Hepatocyte (in vitro differentiated cells): ENCODE data around the gene PRDM15. TPM values are rescaled to one million over a fixed set of nuclear protein-coding genes. Genes with fewer than 3 reads are reported as not detected.

Source experiments
- DNase-seq: peaks from one replicate; pipeline ENCODE4 v3.0.0-alpha.2; 2016; ENCODE audit warnings: low spot score
- H2AFZ ChIP-seq: fragments of 200-600 bp; sonication (generic); 2 replicates; pipeline ENCODE4 v1.6.0; 2016; ENCODE audit warnings: antibody characterized with exemption, mild to moderate bottlenecking
- H3K27ac ChIP-seq: fragments of 200-600 bp; sonication (generic); 2 replicates; pipeline ENCODE4 v1.5.1; 2016; ENCODE audit warnings: mild to moderate bottlenecking
- H3K27me3 ChIP-seq: fragments of 200-600 bp; sonication (generic); 2 replicates; pipeline ENCODE4 v1.6.1; 2016
- H3K36me3 ChIP-seq: fragments of 200-600 bp; sonication (generic); replicated peaks from 2 replicates; pipeline ENCODE4 v1.5.1; 2016; ENCODE audit warnings: low read depth; ENCODE audit not compliant: insufficient read depth
- H3K4me1 ChIP-seq: fragments of 200-600 bp; sonication (generic); 2 replicates; pipeline ENCODE4 v1.5.1; 2016; ENCODE audit warnings: mild to moderate bottlenecking, moderate library complexity; ENCODE audit not compliant: insufficient read depth
- H3K4me2 ChIP-seq: fragments of 200-600 bp; sonication (generic); 2 replicates; pipeline ENCODE4 v1.6.0; 2016
- H3K4me3 ChIP-seq: fragments of 200-600 bp; sonication (generic); 2 replicates; pipeline ENCODE4 v1.5.1; 2016; ENCODE audit warnings: mild to moderate bottlenecking
- H3K79me2 ChIP-seq: fragments of 200-600 bp; sonication (generic); 2 replicates; pipeline ENCODE4 v1.6.0; 2017; ENCODE audit warnings: mild to moderate bottlenecking
- H3K9me2 ChIP-seq: fragments of 200-600 bp; sonication (generic); replicated peaks from 2 replicates; pipeline ENCODE4 v1.6.0; 2017; ENCODE audit warnings: mild to moderate bottlenecking; ENCODE audit not compliant: insufficient read depth
- H3K9me3 ChIP-seq: fragments of 200-600 bp; sonication (generic); 2 replicates; pipeline ENCODE4 v1.5.1; 2016; ENCODE audit warnings: low read depth, mild to moderate bottlenecking
- H4K20me1 ChIP-seq: fragments of 200-600 bp; sonication (generic); 2 replicates; pipeline ENCODE4 v1.6.0; 2016; ENCODE audit warnings: mild to moderate bottlenecking; ENCODE audit not compliant: insufficient read depth, poor library complexity, severe bottlenecking
- CTCF ChIP-seq: fragments of 200-600 bp; sonication (generic); IDR thresholded peaks from 2 replicates; pipeline ENCODE4 v1.5.1; 2016; ENCODE audit warnings: antibody characterized with exemption, mild to moderate bottlenecking; ENCODE audit not compliant: poor library complexity
- EZH2 ChIP-seq: fragments of 200-600 bp; sonication (generic); IDR thresholded peaks from 2 replicates; pipeline ENCODE4 v1.6.1; 2016; ENCODE audit warnings: antibody characterized with exemption, mild to moderate bottlenecking, borderline replicate concordance
- EZH2phosphoT487 ChIP-seq: fragments of 200-600 bp; sonication (generic); IDR thresholded peaks from one replicate; pipeline ENCODE4 v1.6.1; 2018; ENCODE audit warnings: antibody characterized with exemption, mild to moderate bottlenecking, low read depth, moderate library complexity; ENCODE audit not compliant: unreplicated experiment, severe bottlenecking
- WGBS: methylation state at CpG from one replicate; pipeline ENCODE4 v1.1.6; 2016; ENCODE audit warnings: low lambda C conversion rate; ENCODE audit errors: missing lambda C conversion rate; 5-methylcytosine and 5-hydroxymethylcytosine counted together
- polyA plus RNA-seq: library from polyadenylated mRNA; unstranded; fragments of >200 nt; fragmentation: Nextera tagmentation; extraction: Ambion mirVana; gene quantifications from 2 replicates; pipeline ENCODE4 v1.2.1, GENCODE V29; 2016
- total RNA-seq: library from RNA; depleted of rRNA; stranded (reverse); fragments of >200 nt; gene quantifications from 2 replicates; pipeline ENCODE4 v1.2.3, GENCODE V29; 2014

PRDM15 gene
- total and polyA plus RNA-seq, 2 experiments from 2014 or later: 3.0 to 4.7 TPM

DNA sequence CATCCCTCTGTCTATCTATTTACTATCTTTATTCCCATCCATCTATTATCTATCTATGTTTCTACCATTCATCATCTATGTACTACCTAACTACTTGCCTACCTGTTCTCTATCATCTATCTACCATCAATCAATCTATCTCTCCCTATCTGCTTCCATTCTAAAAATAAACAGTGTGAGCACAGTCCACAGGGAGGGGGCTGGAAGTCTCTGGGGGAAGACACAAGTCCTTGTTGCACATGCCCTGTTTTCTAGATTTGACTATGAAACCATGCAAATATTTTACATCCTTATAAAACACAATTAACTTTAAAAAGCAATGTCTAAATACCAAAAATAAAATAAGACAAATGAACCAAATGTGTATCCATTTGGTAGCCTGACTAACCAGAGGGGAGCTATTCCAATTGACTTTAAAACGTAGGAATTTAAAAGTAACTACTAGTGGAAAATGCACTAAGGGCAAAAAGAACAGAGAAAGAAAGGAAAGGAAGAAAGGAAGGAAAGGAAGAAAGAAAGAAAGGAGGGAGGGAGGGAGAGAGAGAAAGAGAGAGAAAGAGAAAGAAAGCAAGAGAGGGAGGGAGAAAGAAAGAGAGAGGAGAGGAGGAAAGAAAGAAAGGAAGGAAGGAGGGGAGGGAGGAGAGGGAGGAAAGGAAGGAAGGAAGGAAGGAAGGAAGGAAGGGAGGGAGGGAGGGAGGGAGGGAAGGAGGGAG is 98.7 kb downstream of the PRDM15 start:
- TF ChIP-seq CTCF: no peak
- no peak for TF ChIP-seq EZH2
- TF ChIP-seq EZH2phosphoT487: no peak
- Histone ChIP-seq H3K4me3 (no peak overlapping the region), H3K9me2 (no peaks in the 10 kb centered on the region), H3K4me2 (no peak overlapping the region), H3K36me3 (no peaks in the 10 kb centered on the region), H3K27me3 (no peaks in the 10 kb centered on the region), H4K20me1 (no peaks in the 10 kb centered on the region), H3K9me3 (no peaks in the 10 kb centered on the region), H2AFZ (no peak overlapping the region), H3K4me1 (peaks cover 27% of the 10 kb centered on the region), H3K79me2 (no peaks in the 10 kb centered on the region), H3K27ac (no peak overlapping the region)
- 84% methylated on average over 1 of the region's 1 CpG for WGBS
- DNase-seq: no peak

DNA sequence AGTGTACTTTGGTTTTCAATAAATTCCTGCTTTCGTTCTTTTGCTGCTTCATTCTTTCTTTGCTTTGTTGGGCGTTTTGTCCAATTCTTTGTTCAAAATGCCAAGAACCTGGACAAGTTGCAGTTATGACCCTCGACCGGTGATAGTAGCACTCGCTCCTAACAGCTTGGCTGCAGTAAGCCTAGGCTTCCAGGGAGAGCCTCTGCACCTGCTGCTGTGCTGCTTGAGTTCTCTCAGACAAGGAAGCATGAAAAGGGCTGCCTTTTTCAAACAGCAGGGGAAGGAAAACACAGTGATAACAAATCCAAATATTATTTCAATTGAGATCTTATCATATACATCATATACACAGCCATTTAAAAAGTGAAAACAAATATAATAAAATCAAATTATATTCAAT is 99.5 kb downstream of the PRDM15 start:
- Histone ChIP-seq H3K4me2 (peak overlapping the region; percentile 51), H3K79me2 (no peaks in the 10 kb centered on the region), H3K9me2 (no peaks in the 10 kb centered on the region), H3K4me1 (peaks cover 27% of the 10 kb centered on the region), H3K4me3 (no peak overlapping the region), H3K9me3 (no peaks in the 10 kb centered on the region), H4K20me1 (no peaks in the 10 kb centered on the region), H3K27me3 (no peaks in the 10 kb centered on the region), H3K36me3 (no peaks in the 10 kb centered on the region), H3K27ac (peak overlapping the region; percentile 6), H2AFZ (no peak overlapping the region)
- WGBS: 53% methylated on average over 5 of the region's 5 CpGs
- TF ChIP-seq CTCF: no peak
- no peak for TF ChIP-seq EZH2
- TF ChIP-seq EZH2phosphoT487: no peak
- no peak for DNase-seq

DNA sequence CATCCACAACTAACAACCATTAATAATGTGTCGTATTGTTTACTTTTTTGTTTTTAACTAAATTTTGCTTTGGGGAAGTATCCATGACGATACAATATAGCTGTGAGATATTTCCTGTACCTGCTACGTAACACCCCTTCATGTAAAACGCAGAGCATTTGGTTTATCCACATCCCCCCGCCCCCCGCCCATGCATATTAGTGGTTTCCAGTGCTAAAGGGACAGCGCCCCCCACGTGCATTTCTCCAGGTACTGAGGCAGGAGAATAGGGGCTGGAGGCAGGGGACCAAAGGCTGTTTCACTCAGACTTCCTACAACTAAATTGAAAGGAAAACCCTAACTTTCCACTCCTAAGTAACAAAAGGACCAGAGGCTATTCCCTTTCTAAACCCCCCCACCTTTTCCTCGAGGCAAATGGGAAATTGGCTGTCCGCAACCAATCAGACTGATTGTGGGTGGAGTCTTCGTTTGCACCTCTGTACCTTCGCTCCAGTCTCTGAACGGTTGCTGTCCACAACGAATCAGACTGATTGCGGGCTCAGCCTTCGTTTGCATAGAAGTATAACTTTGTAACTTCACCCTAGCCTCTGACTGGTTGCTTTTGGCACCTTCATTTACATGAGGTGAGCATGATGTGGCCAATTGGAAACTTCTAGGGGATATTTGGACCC is 100.1 kb downstream of the PRDM15 start:
- H3K4me3 ChIP-seq: no peak overlapping the region
- H3K79me2 ChIP-seq: no peaks in the 10 kb centered on the region
- peak overlapping the region; percentile 6 for H3K27ac ChIP-seq
- H3K9me3 ChIP-seq: no peaks in the 10 kb centered on the region
- TF ChIP-seq EZH2phosphoT487: no peak
- no peak for TF ChIP-seq EZH2
- no peak for TF ChIP-seq CTCF
- H3K4me2 ChIP-seq: peak overlapping the region; percentile 51
- H4K20me1 ChIP-seq: no peaks in the 10 kb centered on the region
- no peaks in the 10 kb centered on the region for H3K27me3 ChIP-seq
- H2AFZ ChIP-seq: no peak overlapping the region
- peaks cover 24% of the 10 kb centered on the region for H3K4me1 ChIP-seq
- DNase-seq: no peak
- WGBS: 27% methylated on average over 16 of the region's 16 CpGs
- H3K36me3 ChIP-seq: no peaks in the 10 kb centered on the region
- H3K9me2 ChIP-seq: no peaks in the 10 kb centered on the region
